GM12892 (cell line): ENCODE measurements around the gene FLYWCH2.

Experiments
- POLR2A ChIP-seq: IDR thresholded peaks from 2 replicates; pipeline ENCODE4 v1.6.1; 2011; ENCODE audit warnings: low read depth, low read length, control low read depth
- POLR2AphosphoS5 ChIP-seq: IDR thresholded peaks from 2 replicates; pipeline ENCODE4 v1.6.1; 2011; ENCODE audit warnings: low read depth, low read length, control low read depth
- TAF1 ChIP-seq: IDR thresholded peaks from 2 replicates; pipeline ENCODE4 v1.6.1; 2011; ENCODE audit warnings: low read depth, mild to moderate bottlenecking, control low read depth, low read length, borderline replicate concordance

DNA sequence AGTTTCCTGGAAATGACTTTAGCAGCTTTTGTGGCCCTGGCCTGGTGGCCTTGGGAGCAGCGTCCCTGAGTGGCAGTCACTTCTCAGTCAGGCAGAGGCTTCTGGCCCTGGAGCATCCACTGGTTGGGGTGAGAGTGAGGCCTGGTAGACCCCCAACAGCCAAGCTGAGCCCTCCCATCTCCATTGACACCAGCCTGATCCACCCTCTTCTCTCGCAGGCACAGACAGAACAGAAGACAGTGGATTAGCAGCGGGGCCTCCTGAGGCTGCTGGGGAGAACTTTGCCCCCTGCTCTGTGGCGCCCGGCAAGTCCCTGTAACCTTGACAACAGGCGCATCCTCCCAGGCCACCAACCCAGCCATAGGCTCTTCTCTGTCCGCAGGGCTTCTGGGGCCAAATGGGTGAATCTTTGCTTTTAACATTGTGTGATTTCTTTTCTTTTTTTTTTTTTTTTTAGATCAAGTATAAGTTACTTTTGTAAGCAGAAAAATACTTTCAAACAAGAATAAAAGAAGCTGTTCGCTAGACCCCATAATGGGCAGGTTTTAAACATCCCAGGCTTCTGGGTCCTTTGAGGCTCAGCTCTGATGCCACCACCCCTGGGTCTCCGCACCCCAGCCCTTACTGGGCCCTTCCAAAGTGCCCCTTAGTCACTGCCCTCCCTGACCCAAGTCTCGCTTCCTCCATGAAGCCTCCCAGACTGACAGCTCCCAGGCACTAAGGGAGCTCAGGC lies 16.0 kb downstream of the FLYWCH2 start:
- no peak for TF ChIP-seq TAF1
- TF ChIP-seq POLR2A = no peak
- no peak for TF ChIP-seq POLR2AphosphoS5
